ENCODE measurements around the gene IRF2BP2. TPM values are rescaled to one million over a fixed set of nuclear protein-coding genes. Genes with fewer than 3 reads are reported as not detected.

Gene IRF2BP2
- total and polyA plus RNA-seq, 4 experiments from 2014 or later, result 23.9 to 164 (median 103) TPM

- no peaks in the 10 kb centered on the region for H3K9me3 ChIP-seq (ENCODE audit: control insufficient read depth in 1 of 2, low read length in 2 of 2)
Measured at GRCh38 chr1:234624724-234625117, 14.7 kb upstream of the IRF2BP2 start.

GRCh38 chr1:234621657-234622335 is 11.8 kb upstream of the IRF2BP2 start:
- Mint-ChIP-seq H3K4me1 (no peaks in the 10 kb centered on the region), H3K9me3 (no peaks in the 10 kb centered on the region), H3K27ac (no peak overlapping the region), H3K27me3 (no peaks in the 10 kb centered on the region), H3K36me3 (no peaks in the 10 kb centered on the region), H3K4me3 (no peak overlapping the region)
- intact Hi-C loops (cut with micrococcal nuclease), result no loop called here
- Histone ChIP-seq H3K36me3 (ENCODE audit: insufficient read depth, low read length) (no peaks in the 10 kb centered on the region), H3K9me3 (ENCODE audit: control insufficient read depth in 1 of 2, low read length in 2 of 2) (no peaks in the 10 kb centered on the region), H3K27ac (ENCODE audit: low read depth, low read length) (no peak overlapping the region), H3K27me3 (ENCODE audit: insufficient read depth, low read length) (no peaks in the 10 kb centered on the region), H3K4me1 (ENCODE audit: insufficient read depth, low read length) (no peaks in the 10 kb centered on the region), H3K4me3 (ENCODE audit: low read length in 2 of 2) (no peak overlapping the region)
- DNase-seq, result no peak
- CTCF ChIA-PET (ENCODE audit: partially characterized antibody), result interaction anchor here (1.8 kb wide), 1 partner anchor 8 kb away, joined by 6 read pairs; no protein-coding TSS in a partner anchor
- POLR2A ChIA-PET (ENCODE audit: partially characterized antibody), result interaction anchor here (0.9 to 2.1 kb wide), 3 partner anchors 10 to 102 kb away, joined by 3 to 13 read pairs (median 3); no protein-coding TSS in a partner anchor

More at GRCh38 chr1:234624724-234625117, 14.7 kb upstream of the IRF2BP2 start:
- Mint-ChIP-seq H3K27ac (no peak overlapping the region), H3K27me3 (no peaks in the 10 kb centered on the region), H3K4me3 (no peak overlapping the region), H3K4me1 (no peaks in the 10 kb centered on the region), H3K9me3 (no peaks in the 10 kb centered on the region), H3K36me3 (no peaks in the 10 kb centered on the region)
- intact Hi-C loops (cut with micrococcal nuclease), result no loop called here
- no peaks in the 10 kb centered on the region for H3K27me3 ChIP-seq (ENCODE audit: insufficient read depth, low read length)
- DNase-seq, result no peak
- no peak overlapping the region for H3K27ac ChIP-seq (ENCODE audit: low read depth, low read length)
- CTCF ChIA-PET (ENCODE audit: partially characterized antibody), result no interaction called here
- POLR2A ChIA-PET (ENCODE audit: partially characterized antibody), result no interaction called here
- no peaks in the 10 kb centered on the region for H3K36me3 ChIP-seq (ENCODE audit: insufficient read depth, low read length)
- no peak overlapping the region for H3K4me3 ChIP-seq (ENCODE audit: low read length in 2 of 2)
- H3K4me1 ChIP-seq (ENCODE audit: insufficient read depth, low read length), result no peaks in the 10 kb centered on the region

GRCh38 chr1:234621127-234621468 is 11.1 kb upstream of the IRF2BP2 start:
- DNase-seq, result no peak
- no peaks in the 10 kb centered on the region for H3K27me3 Mint-ChIP-seq
- Histone ChIP-seq H3K27ac (ENCODE audit: low read depth, low read length) (no peak overlapping the region), H3K4me1 (ENCODE audit: insufficient read depth, low read length) (no peaks in the 10 kb centered on the region), H3K4me3 (ENCODE audit: low read length in 2 of 2) (no peak overlapping the region), H3K9me3 (ENCODE audit: control insufficient read depth in 1 of 2, low read length in 2 of 2) (no peaks in the 10 kb centered on the region), H3K36me3 (ENCODE audit: insufficient read depth, low read length) (no peaks in the 10 kb centered on the region), H3K27me3 (ENCODE audit: insufficient read depth, low read length) (no peaks in the 10 kb centered on the region)
- H3K27ac Mint-ChIP-seq, result no peak overlapping the region
- intact Hi-C loops (cut with micrococcal nuclease), result no loop called here
- no peak overlapping the region for H3K4me3 Mint-ChIP-seq
- H3K9me3 Mint-ChIP-seq, result no peaks in the 10 kb centered on the region
- no peaks in the 10 kb centered on the region for H3K36me3 Mint-ChIP-seq
- CTCF ChIA-PET (ENCODE audit: partially characterized antibody), result no interaction called here
- POLR2A ChIA-PET (ENCODE audit: partially characterized antibody), result interaction anchor here (0.9 to 2.1 kb wide), 2 partner anchors 9 to 29 kb away, joined by 3 to 13 read pairs; no protein-coding TSS in a partner anchor
- no peaks in the 10 kb centered on the region for H3K4me1 Mint-ChIP-seq

GRCh38 chr1:234620272-234621126 is 10.5 kb upstream of the IRF2BP2 start:
- Mint-ChIP-seq H3K4me3 (no peak overlapping the region), H3K9me3 (no peaks in the 10 kb centered on the region), H3K36me3 (no peaks in the 10 kb centered on the region), H3K4me1 (no peaks in the 10 kb centered on the region), H3K27ac (peak overlapping the region in 1 of 7 donors; percentile 77), H3K27me3 (no peaks in the 10 kb centered on the region)
- intact Hi-C loops (cut with micrococcal nuclease), result no loop called here
- ChIA-PET CTCF (ENCODE audit: partially characterized antibody) (no interaction called here), POLR2A (ENCODE audit: partially characterized antibody) (interaction anchor here (1.7 to 1.9 kb wide), 2 partner anchors 9 to 19 kb away, joined by 3 to 4 read pairs; no protein-coding TSS in a partner anchor)
- Histone ChIP-seq H3K4me1 (ENCODE audit: insufficient read depth, low read length) (no peaks in the 10 kb centered on the region), H3K27me3 (ENCODE audit: insufficient read depth, low read length) (no peaks in the 10 kb centered on the region), H3K27ac (ENCODE audit: low read depth, low read length) (no peak overlapping the region), H3K9me3 (ENCODE audit: control insufficient read depth in 1 of 2, low read length in 2 of 2) (no peaks in the 10 kb centered on the region), H3K4me3 (ENCODE audit: low read length in 2 of 2) (no peak overlapping the region), H3K36me3 (ENCODE audit: insufficient read depth, low read length) (no peaks in the 10 kb centered on the region)
- no peak for DNase-seq

- H3K4me1 Mint-ChIP-seq, result no peaks in the 10 kb centered on the region
- CTCF ChIA-PET (ENCODE audit: partially characterized antibody), result no interaction called here
- peak overlapping the region in 1 of 7 donors; percentile 77 for H3K27ac Mint-ChIP-seq
- POLR2A ChIA-PET (ENCODE audit: partially characterized antibody), result interaction anchor here (1.7 to 1.9 kb wide), 2 partner anchors 8 to 19 kb away, joined by 3 to 4 read pairs; no protein-coding TSS in a partner anchor
- Histone ChIP-seq H3K36me3 (ENCODE audit: insufficient read depth, low read length) (no peaks in the 10 kb centered on the region), H3K9me3 (ENCODE audit: control insufficient read depth in 1 of 2, low read length in 2 of 2) (no peaks in the 10 kb centered on the region), H3K4me3 (ENCODE audit: low read length in 2 of 2) (no peak overlapping the region), H3K27me3 (ENCODE audit: insufficient read depth, low read length) (no peaks in the 10 kb centered on the region), H3K4me1 (ENCODE audit: insufficient read depth, low read length) (no peaks in the 10 kb centered on the region), H3K27ac (ENCODE audit: low read depth, low read length) (no peak overlapping the region)
- H3K9me3 Mint-ChIP-seq, result no peaks in the 10 kb centered on the region
- no peaks in the 10 kb centered on the region for H3K36me3 Mint-ChIP-seq
- intact Hi-C loops (cut with micrococcal nuclease), result no loop called here
- H3K4me3 Mint-ChIP-seq, result no peak overlapping the region
- no peak for DNase-seq
- H3K27me3 Mint-ChIP-seq, result no peaks in the 10 kb centered on the region
Measured at GRCh38 chr1:234619794-234620247, 9.8 kb upstream of the IRF2BP2 start.

- no peaks in the 10 kb centered on the region for H3K36me3 ChIP-seq (ENCODE audit: insufficient read depth, low read length)
- peaks cover 0 to under 1% (median under 1%) of the 10 kb centered on the region in 4 donors for H3K4me1 Mint-ChIP-seq
- peak overlapping the region in 1 of 7 donors; percentile 35 for H3K27ac Mint-ChIP-seq
- POLR2A ChIA-PET (ENCODE audit: partially characterized antibody), result interaction anchor here (1.7 to 1.9 kb wide), 2 partner anchors 8 to 18 kb away, joined by 3 to 4 read pairs; no protein-coding TSS in a partner anchor
- H3K27me3 ChIP-seq (ENCODE audit: insufficient read depth, low read length), result no peaks in the 10 kb centered on the region
- no peak overlapping the region for H3K27ac ChIP-seq (ENCODE audit: low read depth, low read length)
- CTCF ChIA-PET (ENCODE audit: partially characterized antibody), result no interaction called here
- no peaks in the 10 kb centered on the region for H3K9me3 Mint-ChIP-seq
- DNase-seq, result no peak
- H3K4me1 ChIP-seq (ENCODE audit: insufficient read depth, low read length), result peaks cover 4% of the 10 kb centered on the region
- intact Hi-C loops (cut with micrococcal nuclease), result no loop called here
- no peaks in the 10 kb centered on the region for H3K36me3 Mint-ChIP-seq
- H3K27me3 Mint-ChIP-seq, result no peaks in the 10 kb centered on the region
- no peak overlapping the region for H3K4me3 ChIP-seq (ENCODE audit: low read length in 2 of 2)
- H3K9me3 ChIP-seq (ENCODE audit: control insufficient read depth in 1 of 2, low read length in 2 of 2), result no peaks in the 10 kb centered on the region
- no peak overlapping the region for H3K4me3 Mint-ChIP-seq
Measured at GRCh38 chr1:234619071-234619480, 9.1 kb upstream of the IRF2BP2 start.

- no peak overlapping the region for H3K4me3 ChIP-seq (ENCODE audit: low read length in 2 of 2)
- Mint-ChIP-seq H3K27me3 (no peaks in the 10 kb centered on the region), H3K4me1 (peaks cover 2 to 5% (median 3%) of the 10 kb centered on the region in 4 donors), H3K36me3 (no peaks in the 10 kb centered on the region), H3K27ac (no peak overlapping the region), H3K4me3 (no peak overlapping the region), H3K9me3 (no peaks in the 10 kb centered on the region)
- no peak overlapping the region for H3K27ac ChIP-seq (ENCODE audit: low read depth, low read length)
- H3K27me3 ChIP-seq (ENCODE audit: insufficient read depth, low read length), result no peaks in the 10 kb centered on the region
- ChIA-PET POLR2A (ENCODE audit: partially characterized antibody) (interaction anchor here (1.7 to 1.9 kb wide), 2 partner anchors 7 to 17 kb away, joined by 3 to 4 read pairs; no protein-coding TSS in a partner anchor), CTCF (ENCODE audit: partially characterized antibody) (no interaction called here)
- intact Hi-C loops (cut with micrococcal nuclease), result no loop called here
- peaks cover 8% of the 10 kb centered on the region for H3K4me1 ChIP-seq (ENCODE audit: insufficient read depth, low read length)
- no peaks in the 10 kb centered on the region for H3K9me3 ChIP-seq (ENCODE audit: control insufficient read depth in 1 of 2, low read length in 2 of 2)
- no peaks in the 10 kb centered on the region for H3K36me3 ChIP-seq (ENCODE audit: insufficient read depth, low read length)
- DNase-seq, result no peak
Measured at GRCh38 chr1:234618737-234619049, 8.7 kb upstream of the IRF2BP2 start.

All from CD4-positive, alpha-beta memory T cell (primary cell).